Measurements from ENCODE around the gene PLB1.

DNA sequence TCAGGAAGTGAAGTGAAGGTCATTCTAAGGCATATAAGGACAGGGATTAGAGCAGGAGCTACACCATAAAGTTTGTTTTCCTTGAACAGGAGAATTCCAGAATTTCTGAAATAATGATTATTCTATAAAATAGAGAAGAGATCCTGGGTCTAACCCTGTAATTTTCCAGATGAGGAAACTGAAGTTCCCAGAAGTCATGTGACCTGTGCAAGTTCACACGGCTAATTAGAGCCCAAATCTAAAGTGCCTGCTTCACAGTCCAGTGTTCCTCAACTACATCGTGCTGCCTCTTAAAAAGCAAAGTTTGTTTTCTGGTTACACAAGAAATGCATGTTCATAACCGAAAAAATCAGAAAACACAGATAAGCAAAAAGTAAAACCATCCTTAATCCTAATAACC lies 34.9 kb downstream of the PLB1 start:
- TF ChIP-seq, protein P1, sequence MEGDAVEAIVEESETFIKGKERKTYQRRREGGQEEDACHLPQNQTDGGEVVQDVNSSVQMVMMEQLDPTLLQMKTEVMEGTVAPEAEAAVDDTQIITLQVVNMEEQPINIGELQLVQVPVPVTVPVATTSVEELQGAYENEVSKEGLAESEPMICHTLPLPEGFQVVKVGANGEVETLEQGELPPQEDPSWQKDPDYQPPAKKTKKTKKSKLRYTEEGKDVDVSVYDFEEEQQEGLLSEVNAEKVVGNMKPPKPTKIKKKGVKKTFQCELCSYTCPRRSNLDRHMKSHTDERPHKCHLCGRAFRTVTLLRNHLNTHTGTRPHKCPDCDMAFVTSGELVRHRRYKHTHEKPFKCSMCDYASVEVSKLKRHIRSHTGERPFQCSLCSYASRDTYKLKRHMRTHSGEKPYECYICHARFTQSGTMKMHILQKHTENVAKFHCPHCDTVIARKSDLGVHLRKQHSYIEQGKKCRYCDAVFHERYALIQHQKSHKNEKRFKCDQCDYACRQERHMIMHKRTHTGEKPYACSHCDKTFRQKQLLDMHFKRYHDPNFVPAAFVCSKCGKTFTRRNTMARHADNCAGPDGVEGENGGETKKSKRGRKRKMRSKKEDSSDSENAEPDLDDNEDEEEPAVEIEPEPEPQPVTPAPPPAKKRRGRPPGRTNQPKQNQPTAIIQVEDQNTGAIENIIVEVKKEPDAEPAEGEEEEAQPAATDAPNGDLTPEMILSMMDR (IDR thresholded peaks at IDR 0.05; ENCODE audit: borderline replicate concordance, extremely low read depth, low read length, poor library complexity, severe bottlenecking): no peak
- TF ChIP-seq EZH2 (IDR thresholded peaks at IDR 0.05; ENCODE audit: borderline replicate concordance, low read depth, low read length, severe bottlenecking): no peak

Measured in DND-41 (cell line).